Caco-2 (cell line): ENCODE measurements around the gene RBP2. TPM values are rescaled to one million over a fixed set of nuclear protein-coding genes. Genes with fewer than 3 reads are reported as not detected.

Source experiments
- BruUV-seq: library from RNA; stranded (reverse); fragments of 400-500 nt; replicated peaks from 2 replicates; lab custom pipeline; 2021; lab: Mats Ljungman, UMichigan
- CTCF ChIA-PET: fragments of 300-600 bp; sonication (Branson Sonifier 250); formaldehyde crosslinking; loops from one replicate; lab custom pipeline; 2022; ENCODE audit warnings: antibody characterized with exemption; lab: Charles Lee
- POLR2A ChIA-PET: fragments of 300-600 bp; sonication (Branson Sonifier 250); formaldehyde crosslinking; loops from one replicate; lab custom pipeline; 2022; ENCODE audit warnings: antibody characterized with exemption; lab: Charles Lee
- DNase-seq, 2 experiments: peaks; one replicate each; pipeline versions ENCODE4 v3.0.0 to v3.0.0-alpha.2; 2020 to 2022
- H3K27me3 ChIP-seq: replicated peaks from 2 replicates; pipeline ENCODE4 v1.6.0; 2011; ENCODE audit warnings: low read length; ENCODE audit not compliant: control insufficient read depth, insufficient read depth
- H3K36me3 ChIP-seq: 2 replicates; pipeline ENCODE4 v1.5.1; 2011; ENCODE audit warnings: low read length; ENCODE audit not compliant: control insufficient read depth, insufficient read depth
- H3K4me1 ChIP-seq: fragments of 250-450 bp; sonication (Bioruptor Pico); 2 replicates; pipeline ENCODE4 v1.5.1; 2020; ENCODE audit warnings: mild to moderate bottlenecking
- H3K4me3 ChIP-seq: 2 replicates; pipeline ENCODE4 v1.5.1; 2011; ENCODE audit warnings: low read depth, mild to moderate bottlenecking, control low read depth, low read length
- H3K9me3 ChIP-seq: fragments of 250-450 bp; sonication (Bioruptor Pico); 2 replicates; pipeline ENCODE4 v1.5.1; 2020; ENCODE audit warnings: mild to moderate bottlenecking, moderate library complexity
- H3K27ac Mint-ChIP-seq: one replicate; pipeline ENCODE4 v1.8.0; 2022; ENCODE audit warnings: mixed read lengths; ENCODE audit not compliant: unreplicated experiment
- H3K27me3 Mint-ChIP-seq: one replicate; pipeline ENCODE4 v1.8.0; 2022; ENCODE audit warnings: mixed read lengths; ENCODE audit not compliant: insufficient read depth, unreplicated experiment
- H3K36me3 Mint-ChIP-seq: one replicate; pipeline ENCODE4 v1.8.0; 2022; ENCODE audit warnings: mild to moderate bottlenecking, mixed read lengths; ENCODE audit not compliant: insufficient read depth, unreplicated experiment
- H3K4me1 Mint-ChIP-seq: one replicate; pipeline ENCODE4 v1.8.0; 2022; ENCODE audit warnings: low read depth, mixed read lengths; ENCODE audit not compliant: unreplicated experiment
- H3K4me3 Mint-ChIP-seq: one replicate; pipeline ENCODE4 v1.8.0; 2022; ENCODE audit warnings: mild to moderate bottlenecking, moderate library complexity, mixed read lengths; ENCODE audit not compliant: unreplicated experiment
- H3K9me3 Mint-ChIP-seq: one replicate; pipeline ENCODE4 v1.8.0; 2022; ENCODE audit warnings: mixed read lengths; ENCODE audit not compliant: unreplicated experiment
- CTCF ChIP-seq, 2 experiments: fragments of 200-600 bp in 1 of 2; IDR thresholded peaks; 1 replicate in 1 of 2; 2 replicates in 1 of 2; pipeline versions ENCODE4 v1.5.1 to v1.8.0; 2011 to 2022; ENCODE audit warnings: antibody characterized with exemption in 1 of 2, control low read depth in 1 of 2, inconsistent platforms in 1 of 2, low read depth in 1 of 2, low read length in 1 of 2, mild to moderate bottlenecking in 1 of 2, moderate library complexity in 1 of 2; ENCODE audit not compliant: insufficient read depth in 1 of 2, severe bottlenecking in 1 of 2, unreplicated experiment in 1 of 2
- intact Hi-C: fragments of 100-400 bp; cut with micrococcal nuclease; formaldehyde crosslinking; loops from one replicate; pipeline ENCODE4 v1.10.0; 2022; ENCODE audit not compliant: unreplicated experiment
- total RNA-seq: library from RNA; stranded (reverse); gene quantifications from 2 replicates; pipeline ENCODE4 v1.2.3, GENCODE V29; 2022

Gene RBP2
- total RNA-seq, 1 experiment from 2014 or later: 28.0 TPM

DNA sequence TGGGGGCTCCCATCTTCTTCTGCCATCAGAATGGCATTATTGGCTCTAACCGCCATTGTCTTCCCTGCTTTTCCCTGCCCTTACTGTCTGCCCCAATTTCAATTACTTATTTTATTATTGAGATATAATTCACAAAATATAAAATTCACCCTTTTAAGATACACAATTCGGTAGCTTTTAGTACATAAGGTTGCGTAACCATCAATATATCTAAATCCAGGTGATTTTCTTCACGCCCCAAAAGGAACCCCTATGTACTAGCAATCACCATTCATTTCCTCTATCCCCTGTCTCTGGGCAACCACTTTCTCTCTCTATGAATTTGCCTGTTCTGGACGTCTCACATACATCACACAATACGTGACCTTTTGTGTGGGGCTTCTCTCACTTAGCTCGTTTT lies 18.0 kb downstream of the RBP2 start:
- no TSS peak for BruUV-seq
- Histone ChIP-seq H3K9me3 (no peaks in the 10 kb centered on the region), H3K36me3 (no peaks in the 10 kb centered on the region), H3K4me1 (no peaks in the 10 kb centered on the region), H3K4me3 (no peak overlapping the region), H3K27me3 (no peaks in the 10 kb centered on the region)
- no peaks in the 10 kb centered on the region for H3K4me1 Mint-ChIP-seq
- no peaks in the 10 kb centered on the region for H3K36me3 Mint-ChIP-seq
- no peak for DNase-seq
- no peak overlapping the region for H3K4me3 Mint-ChIP-seq
- no peak overlapping the region for H3K27ac Mint-ChIP-seq
- TF ChIP-seq CTCF (IDR thresholded peaks at IDR 0.05; ENCODE audit: insufficient read depth in 1 of 2, low read depth in 1 of 2, low read length in 1 of 2, severe bottlenecking in 1 of 2, unreplicated experiment in 1 of 2): no peak
- H3K9me3 Mint-ChIP-seq: no peaks in the 10 kb centered on the region
- intact Hi-C loops: loop anchor here (5.0 kb wide), 1 partner anchor 49 kb away; no protein-coding TSS in a partner anchor
- CTCF ChIA-PET: no interaction called here
- no peaks in the 10 kb centered on the region for H3K27me3 Mint-ChIP-seq
- POLR2A ChIA-PET: no interaction called here

DNA sequence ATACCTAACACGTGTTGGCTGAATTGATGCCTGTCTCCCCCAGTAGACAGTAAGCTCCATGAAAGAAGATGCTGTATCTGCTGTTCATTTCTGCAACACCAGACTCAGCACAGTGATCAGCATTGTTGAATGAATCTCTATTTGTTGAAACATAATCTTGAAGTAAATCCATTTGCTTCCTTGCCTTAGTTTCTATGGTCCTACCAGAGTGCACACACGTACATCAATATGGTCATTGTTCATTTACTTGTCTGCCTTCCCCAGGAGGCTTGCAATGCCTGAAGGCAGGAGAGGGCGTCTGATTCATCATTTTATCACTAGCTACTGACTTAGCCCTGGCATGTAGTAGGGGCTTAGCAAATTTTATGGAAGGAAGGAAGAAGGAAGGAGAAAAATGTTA lies 19.2 kb downstream of the RBP2 start:
- Mint-ChIP-seq H3K27ac (no peak overlapping the region), H3K4me3 (no peak overlapping the region), H3K4me1 (no peaks in the 10 kb centered on the region), H3K27me3 (no peaks in the 10 kb centered on the region), H3K9me3 (no peaks in the 10 kb centered on the region), H3K36me3 (no peaks in the 10 kb centered on the region)
- H3K27me3 ChIP-seq: no peaks in the 10 kb centered on the region
- TF ChIP-seq CTCF (IDR thresholded peaks at IDR 0.05; ENCODE audit: insufficient read depth in 1 of 2, low read depth in 1 of 2, low read length in 1 of 2, severe bottlenecking in 1 of 2, unreplicated experiment in 1 of 2): no peak
- H3K9me3 ChIP-seq: no peaks in the 10 kb centered on the region
- no peak overlapping the region for H3K4me3 ChIP-seq
- no peak for DNase-seq
- no peaks in the 10 kb centered on the region for H3K4me1 ChIP-seq
- BruUV-seq: no TSS peak
- intact Hi-C loops: loop anchor here (5.0 kb wide), 1 partner anchor 50 kb away; no protein-coding TSS in a partner anchor
- CTCF ChIA-PET: no interaction called here
- POLR2A ChIA-PET: no interaction called here
- H3K36me3 ChIP-seq: no peaks in the 10 kb centered on the region

GRCh38 chr3:139456386-139456785 lies 19.9 kb downstream of the RBP2 start:
- Histone ChIP-seq H3K36me3 (no peaks in the 10 kb centered on the region), H3K9me3 (no peaks in the 10 kb centered on the region), H3K4me1 (no peaks in the 10 kb centered on the region), H3K27me3 (no peaks in the 10 kb centered on the region), H3K4me3 (no peak overlapping the region)
- no peak for DNase-seq
- Mint-ChIP-seq H3K36me3 (no peaks in the 10 kb centered on the region), H3K27me3 (no peaks in the 10 kb centered on the region), H3K4me3 (no peak overlapping the region), H3K4me1 (no peaks in the 10 kb centered on the region), H3K27ac (no peak overlapping the region), H3K9me3 (no peaks in the 10 kb centered on the region)
- BruUV-seq: no TSS peak
- no peak for TF ChIP-seq CTCF (IDR thresholded peaks at IDR 0.05; ENCODE audit: insufficient read depth in 1 of 2, low read depth in 1 of 2, low read length in 1 of 2, severe bottlenecking in 1 of 2, unreplicated experiment in 1 of 2)
- intact Hi-C loops: loop anchor here (5.0 kb wide), 1 partner anchor 51 kb away; no protein-coding TSS in a partner anchor
- CTCF ChIA-PET: no interaction called here
- POLR2A ChIA-PET: no interaction called here
